Chondrocyte (in vitro differentiated cells): ENCODE results near the gene MTA2. TPM values are rescaled to one million over a fixed set of nuclear protein-coding genes. Genes with fewer than 3 reads are reported as not detected.

Experiments used
- DNase-seq: peaks from one replicate; pipeline ENCODE4 v3.0.0; 2021; ENCODE audit warnings: mixed read lengths, low spot score
- H3K27ac Mint-ChIP-seq: one replicate; pipeline ENCODE4 v1.8.0; 2021; ENCODE audit warnings: mild to moderate bottlenecking, moderate library complexity, mixed read lengths; ENCODE audit not compliant: unreplicated experiment
- H3K27me3 Mint-ChIP-seq: 2 replicates; pipeline ENCODE4 v1.8.0; 2021; ENCODE audit warnings: low read depth, mixed read lengths
- H3K36me3 Mint-ChIP-seq: 2 replicates; pipeline ENCODE4 v1.8.0; 2021; ENCODE audit warnings: low read depth, mixed read lengths
- H3K4me1 Mint-ChIP-seq: 2 replicates; pipeline ENCODE4 v1.8.0; 2021; ENCODE audit warnings: low read depth, mild to moderate bottlenecking, mixed read lengths
- H3K4me3 Mint-ChIP-seq: one replicate; pipeline ENCODE4 v1.8.0; 2021; ENCODE audit warnings: mild to moderate bottlenecking, moderate library complexity, mixed read lengths; ENCODE audit not compliant: unreplicated experiment
- H3K9me3 Mint-ChIP-seq: 2 replicates; pipeline ENCODE4 v1.8.0; 2021; ENCODE audit warnings: low read depth, mixed read lengths
- total RNA-seq: library from RNA; stranded (reverse); gene quantifications from 3 replicates; pipeline ENCODE4 v1.2.1, GENCODE V29; 2021
- TF ChIP-seq, protein P1 (sequence below): fragments of 200-600 bp; sonication (generic); IDR thresholded peaks from 2 replicates; pipeline ENCODE4 v1.5.0; 2021; ENCODE audit warnings: antibody characterized with exemption, mild to moderate bottlenecking, moderate library complexity

Gene MTA2
- total RNA-seq, 1 donor from 2014 or later, result 81.7 TPM

- Mint-ChIP-seq H3K36me3 (peaks cover 37% of the 10 kb centered on the region), H3K4me3 (peak overlapping the region; percentile 16), H3K27ac (peak overlapping the region; percentile 92), H3K9me3 (no peaks in the 10 kb centered on the region), H3K27me3 (no peaks in the 10 kb centered on the region), H3K4me1 (peaks cover 27% of the 10 kb centered on the region)
- TF ChIP-seq, protein P1, sequence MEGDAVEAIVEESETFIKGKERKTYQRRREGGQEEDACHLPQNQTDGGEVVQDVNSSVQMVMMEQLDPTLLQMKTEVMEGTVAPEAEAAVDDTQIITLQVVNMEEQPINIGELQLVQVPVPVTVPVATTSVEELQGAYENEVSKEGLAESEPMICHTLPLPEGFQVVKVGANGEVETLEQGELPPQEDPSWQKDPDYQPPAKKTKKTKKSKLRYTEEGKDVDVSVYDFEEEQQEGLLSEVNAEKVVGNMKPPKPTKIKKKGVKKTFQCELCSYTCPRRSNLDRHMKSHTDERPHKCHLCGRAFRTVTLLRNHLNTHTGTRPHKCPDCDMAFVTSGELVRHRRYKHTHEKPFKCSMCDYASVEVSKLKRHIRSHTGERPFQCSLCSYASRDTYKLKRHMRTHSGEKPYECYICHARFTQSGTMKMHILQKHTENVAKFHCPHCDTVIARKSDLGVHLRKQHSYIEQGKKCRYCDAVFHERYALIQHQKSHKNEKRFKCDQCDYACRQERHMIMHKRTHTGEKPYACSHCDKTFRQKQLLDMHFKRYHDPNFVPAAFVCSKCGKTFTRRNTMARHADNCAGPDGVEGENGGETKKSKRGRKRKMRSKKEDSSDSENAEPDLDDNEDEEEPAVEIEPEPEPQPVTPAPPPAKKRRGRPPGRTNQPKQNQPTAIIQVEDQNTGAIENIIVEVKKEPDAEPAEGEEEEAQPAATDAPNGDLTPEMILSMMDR, result peak; percentile 76
- no peak for DNase-seq
These were observed 8.1 kb downstream of the MTA2 start for GRCh38 chr11:62593434-62594044.

GRCh38 chr11:62592989-62593421, 8.7 kb downstream of the MTA2 start:
- TF ChIP-seq, protein P1, result no peak
- H3K27ac Mint-ChIP-seq, result peak overlapping the region; percentile 69
- no peaks in the 10 kb centered on the region for H3K27me3 Mint-ChIP-seq
- DNase-seq, result no peak
- peaks cover 33% of the 10 kb centered on the region for H3K36me3 Mint-ChIP-seq
- no peaks in the 10 kb centered on the region for H3K9me3 Mint-ChIP-seq
- H3K4me3 Mint-ChIP-seq, result no peak overlapping the region
- H3K4me1 Mint-ChIP-seq, result peaks cover 27% of the 10 kb centered on the region

GRCh38 chr11:62592146-62592815, 9.4 kb downstream of the MTA2 start:
- H3K4me1 Mint-ChIP-seq, result peaks cover 27% of the 10 kb centered on the region
- H3K36me3 Mint-ChIP-seq, result peaks cover 29% of the 10 kb centered on the region

DNA sequence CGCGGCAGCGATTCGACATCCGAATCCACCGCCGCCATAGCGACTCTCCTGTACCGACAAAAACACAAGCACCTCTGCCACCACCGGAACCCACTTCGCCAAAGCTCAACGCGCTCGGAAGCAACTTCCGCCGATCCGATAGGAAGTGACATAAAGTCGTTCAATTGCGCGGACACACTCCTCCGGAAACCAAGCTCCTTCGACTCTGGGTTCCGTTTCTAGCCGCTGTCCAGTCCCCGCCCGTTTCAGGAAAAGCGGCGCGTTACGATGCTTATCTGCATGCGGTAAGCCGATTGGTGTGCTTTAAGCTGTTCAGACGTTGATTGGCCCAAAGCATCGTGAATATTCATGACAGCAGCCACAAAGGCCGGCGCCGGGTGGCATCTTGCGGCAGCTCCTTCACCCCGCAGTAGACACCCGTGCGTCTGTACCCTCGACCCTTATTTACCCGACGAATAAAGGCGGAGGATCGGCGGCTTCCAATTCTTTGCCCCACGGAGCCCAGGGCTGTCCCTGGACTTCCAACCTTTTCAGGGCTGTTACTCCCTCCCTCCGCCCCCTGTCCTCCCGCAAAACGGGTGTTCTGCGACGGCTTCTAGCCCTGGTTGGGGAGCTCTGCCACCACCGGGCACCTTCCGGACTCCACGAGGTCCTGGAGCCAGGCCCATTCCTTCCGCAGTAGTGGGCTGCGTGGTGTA, 10.1 kb downstream of the MTA2 start, which contains the start of gene TUT1:
Gene TUT1 (minus strand): TSS at position 76 of the 698 bp plus-strand sequence. CDS start 38 bp downstream, at position 38.
- TF ChIP-seq, protein P1, result peak; percentile 42
- Mint-ChIP-seq H3K36me3 (peaks cover 25% of the 10 kb centered on the region), H3K4me1 (peaks cover 27% of the 10 kb centered on the region), H3K4me3 (peak within 1 kb of the TSS; percentile 86), H3K9me3 (no peaks in the 10 kb centered on the region), H3K27ac (peak within 1 kb of the TSS; percentile 96), H3K27me3 (no peaks in the 10 kb centered on the region)
- DNase-seq, result peak; percentile 96

More at GRCh38 chr11:62592146-62592815, 9.4 kb downstream of the MTA2 start:
- Mint-ChIP-seq H3K9me3 (no peaks in the 10 kb centered on the region), H3K27ac (peak overlapping the region; percentile 96), H3K4me3 (peak overlapping the region; percentile 86), H3K27me3 (no peaks in the 10 kb centered on the region)
- DNase-seq, result no peak
- TF ChIP-seq, protein P1, result peak; percentile 3
